Inflammatory macrophage (primary cell): Measurements from ENCODE around the gene TOR1B.
A peak's percentile ranks its signal among the peaks of the same experiment; 100 is the strongest.
"Not testable (repeated sequence)": the region's sequence is repeated elsewhere in the genome, so short reads cannot be mapped to it uniquely, and the experiment has no call there.

Source experiments
- DNase-seq, 2 donors: peaks; one replicate each; pipeline ENCODE4 v3.0.0-alpha.2; 2020 to 2022

The TOR1B gene

DNA sequence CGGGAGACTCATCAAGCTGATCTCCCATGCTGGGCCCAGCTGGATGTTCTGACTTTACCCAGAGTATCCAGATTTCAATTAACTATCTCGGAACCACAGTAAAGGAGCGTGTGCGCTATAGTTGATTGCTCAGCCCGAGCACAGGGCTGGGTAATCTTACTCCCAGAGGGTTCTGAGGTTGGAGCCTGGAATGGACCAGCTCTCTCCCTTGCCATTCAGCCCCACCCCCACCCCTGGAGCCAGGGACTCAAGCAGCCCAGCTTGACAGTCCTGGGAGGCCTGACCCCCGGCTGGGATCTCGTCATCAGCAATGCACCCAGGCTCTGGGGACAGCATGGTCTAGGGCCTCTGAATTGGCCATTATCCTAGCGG lies 26.4 kb upstream of the TOR1B start:
- no peak for DNase-seq

DNA sequence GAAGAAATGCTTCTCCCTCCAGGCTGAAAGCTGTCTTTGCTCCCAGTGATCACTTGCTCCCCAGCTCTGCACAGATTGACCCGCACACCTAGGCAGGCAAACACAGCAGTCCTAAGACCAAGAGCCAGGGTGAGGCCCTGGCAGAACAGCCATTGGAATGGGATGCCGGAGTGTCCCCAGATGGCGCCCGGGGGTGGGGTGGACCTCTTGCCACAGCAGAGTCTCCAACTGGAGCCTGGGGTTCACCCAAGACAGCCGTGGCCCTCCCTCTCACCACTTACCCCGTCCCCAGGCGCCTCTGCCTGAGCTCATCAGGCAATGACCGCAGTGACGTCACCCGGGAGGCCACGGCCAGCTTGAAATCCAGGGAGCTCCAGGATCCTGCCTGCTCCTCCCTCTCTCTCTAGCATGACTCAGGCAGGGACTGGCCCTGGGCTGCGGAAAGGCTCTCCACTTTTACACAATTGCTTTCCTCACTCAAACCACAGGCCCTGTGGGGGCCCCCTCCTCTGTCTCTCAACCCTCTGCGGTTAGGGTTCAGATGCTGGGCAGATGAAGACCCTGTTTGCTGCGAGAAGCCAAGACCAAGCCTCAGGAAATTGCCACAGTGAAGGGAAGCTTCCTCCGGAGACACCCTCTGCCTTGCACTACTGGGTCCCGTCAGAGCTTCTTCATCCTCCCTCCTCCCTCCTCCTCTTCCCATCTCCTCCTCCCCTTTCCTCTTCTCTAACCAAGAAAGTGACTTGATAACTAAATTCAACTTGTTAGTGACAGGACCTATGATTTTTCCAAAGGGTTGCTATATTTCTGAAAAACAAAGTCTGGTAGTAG lies 25.8 kb upstream of the TOR1B start:
- DNase-seq, result peak; percentile 98 to 99

GRCh38 chr9:129777769-129778130 lies 25.2 kb upstream of the TOR1B start:
- DNase-seq, result no peak

DNA sequence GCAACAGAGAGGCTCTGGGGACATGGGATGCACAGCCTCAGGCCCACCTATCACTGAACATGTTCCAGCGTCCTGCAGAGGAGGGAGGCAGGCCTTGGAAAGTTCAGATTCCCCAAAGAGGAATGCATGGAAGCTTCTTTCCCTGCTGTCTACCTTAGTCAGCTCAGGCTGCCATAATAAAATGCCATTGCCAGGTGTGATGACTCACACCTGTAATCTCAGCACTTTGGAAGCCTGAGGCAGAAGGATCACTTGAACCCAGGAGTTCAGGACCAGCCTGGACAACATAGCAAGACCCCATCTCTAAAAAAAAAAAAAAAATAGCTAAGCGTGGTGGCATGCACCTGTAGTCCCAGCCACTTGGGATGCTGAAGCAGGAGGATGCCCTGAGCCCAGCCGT lies 24.5 kb upstream of the TOR1B start:
- DNase-seq, result no peak

- DNase-seq, result no peak
Measured at GRCh38 chr9:129779560-129780190, 23.3 kb upstream of the TOR1B start.

- DNase-seq, result peak in 1 of 2 donors; percentile 19
Measured at GRCh38 chr9:129781131-129781530, 21.9 kb upstream of the TOR1B start.

- DNase-seq, result no peak
Measured at GRCh38 chr9:129781981-129782380, 21.0 kb upstream of the TOR1B start.

GRCh38 chr9:129783516-129784361 lies 19.2 kb upstream of the TOR1B start:
- DNase-seq, result peak; percentile 81 to 86

- not testable (repeated sequence) for DNase-seq
Measured at GRCh38 chr9:129784970-129785369, 18.0 kb upstream of the TOR1B start.

DNA sequence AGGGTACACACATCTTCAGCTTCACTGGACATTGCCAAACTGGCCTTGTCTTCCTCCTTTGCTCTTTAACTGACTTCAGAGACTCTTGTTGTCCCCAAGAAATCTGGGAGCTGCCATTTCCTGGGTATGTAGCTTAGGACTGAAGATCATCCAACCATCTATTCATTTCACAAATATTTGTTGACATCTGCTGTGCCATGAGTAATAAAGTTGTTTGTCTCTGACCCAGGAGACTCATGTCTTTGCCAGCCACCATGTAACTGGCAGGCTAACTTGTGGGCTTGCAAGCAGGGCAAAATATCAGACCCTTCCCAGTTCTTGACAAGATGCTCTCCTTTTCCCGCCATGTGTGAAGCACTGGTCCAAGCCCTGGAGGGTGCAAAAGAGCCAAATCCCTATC lies 17.1 kb upstream of the TOR1B start:
- DNase-seq, result no peak

- DNase-seq, result no peak
Measured at GRCh38 chr9:129786481-129786880, 16.5 kb upstream of the TOR1B start.

GRCh38 chr9:129794549-129794948 lies 8.4 kb upstream of the TOR1B start:
- DNase-seq, result no peak

DNA sequence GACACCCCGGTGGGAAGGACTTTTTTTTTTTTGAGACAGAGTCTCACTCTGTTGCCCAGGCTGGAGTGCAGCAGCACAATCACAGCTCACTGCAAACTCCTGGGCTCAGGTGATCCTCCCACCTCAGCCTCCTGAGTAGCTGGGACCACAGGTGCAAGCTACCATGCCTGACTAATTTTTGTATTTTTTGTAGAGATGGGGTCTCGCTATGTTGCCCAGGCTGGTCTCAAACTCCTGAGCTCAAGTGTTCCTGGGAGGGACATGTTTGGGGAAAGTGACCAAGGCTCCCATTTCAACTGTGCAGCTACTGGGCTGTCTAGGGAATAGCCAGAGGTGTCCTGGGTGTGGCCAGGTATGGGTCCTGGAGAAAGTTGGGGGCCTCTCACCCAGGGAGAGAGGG lies 7.0 kb upstream of the TOR1B start:
- not testable (repeated sequence) for DNase-seq

DNA sequence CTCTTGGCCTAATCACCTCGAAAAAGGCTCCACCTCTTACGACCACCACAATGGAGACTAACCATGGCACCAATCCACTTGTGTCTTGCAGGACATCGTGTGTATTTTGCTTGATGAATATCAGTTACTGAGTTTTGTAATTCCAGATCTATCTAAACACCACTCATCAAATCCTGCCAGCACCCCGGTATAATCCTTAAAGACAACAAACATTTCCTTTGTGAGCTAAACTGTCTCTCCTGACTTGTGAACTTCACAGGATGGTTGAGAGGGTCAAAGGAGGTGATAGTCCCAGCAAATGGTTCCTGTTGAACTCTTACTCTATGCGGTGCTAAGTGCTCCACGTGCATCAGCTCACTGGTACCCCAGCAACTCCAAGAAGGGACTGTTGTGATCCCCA lies 4.0 kb upstream of the TOR1B start:
- DNase-seq, result no peak

DNA sequence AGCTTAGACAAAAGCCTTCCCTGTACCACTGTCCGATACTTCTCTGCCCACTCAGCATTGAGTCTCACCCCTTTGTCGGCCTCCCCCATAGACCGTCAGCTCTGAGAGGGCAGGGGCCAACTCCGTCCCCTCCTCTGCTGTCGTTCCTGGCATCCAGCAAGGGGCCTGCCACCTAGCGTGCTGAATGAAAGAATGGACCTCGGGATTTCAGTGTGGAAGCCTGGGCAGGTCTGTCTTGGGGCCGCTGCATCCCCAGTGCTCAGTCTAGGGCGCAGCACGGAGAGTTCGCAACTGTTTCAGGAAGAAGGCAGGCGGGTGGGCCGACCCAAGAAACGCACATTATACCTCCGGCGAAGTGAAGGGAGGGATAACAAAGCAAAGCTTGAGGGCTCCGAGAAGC lies 1.5 kb upstream of the TOR1B start:
- no peak for DNase-seq

GRCh38 chr9:129803676-129804060 lies 684 bp downstream of the TOR1B start:
- DNase-seq, result no peak

GRCh38 chr9:129806061-129806460 lies 3.1 kb downstream of the TOR1B start:
- peak; percentile 5 to 43 for DNase-seq

DNA sequence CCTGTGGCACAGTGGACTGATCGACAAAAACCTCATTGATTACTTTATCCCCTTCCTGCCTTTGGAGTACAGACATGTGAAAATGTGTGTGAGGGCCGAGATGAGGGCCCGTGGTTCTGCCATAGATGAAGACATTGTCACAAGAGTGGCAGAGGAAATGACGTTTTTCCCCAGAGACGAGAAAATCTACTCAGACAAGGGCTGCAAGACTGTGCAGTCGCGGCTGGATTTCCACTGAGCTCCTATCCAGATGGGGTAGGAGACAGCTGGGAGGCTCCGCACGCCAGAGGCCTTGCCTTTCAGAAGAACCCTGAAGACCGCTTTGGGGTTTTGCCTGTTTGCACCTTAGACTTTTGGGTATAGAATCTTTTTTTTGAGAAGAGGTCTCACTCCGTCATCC lies 6.4 kb downstream of the TOR1B start:
- no peak for DNase-seq

GRCh38 chr9:129810116-129810515 lies 7.1 kb downstream of the TOR1B start:
- no peak for DNase-seq

DNA sequence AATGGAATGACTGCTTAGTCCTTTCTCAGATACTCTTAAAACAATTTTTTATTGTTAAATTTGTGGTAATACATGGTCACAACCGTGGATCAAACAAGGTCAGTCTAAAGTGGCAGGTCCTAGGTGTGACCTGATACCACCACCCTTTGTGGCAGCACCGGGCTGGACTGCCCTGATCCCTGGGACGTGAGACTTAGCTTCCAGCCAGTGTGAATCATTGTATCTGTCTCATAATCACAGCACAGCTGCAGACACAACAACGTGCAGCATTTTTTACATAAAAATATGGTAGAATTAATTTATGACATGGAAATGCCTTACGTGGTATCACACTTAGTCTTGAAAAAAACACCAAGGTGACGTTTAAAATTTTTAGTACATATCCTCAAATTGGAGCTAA lies 7.8 kb downstream of the TOR1B start:
- no peak for DNase-seq

DNA sequence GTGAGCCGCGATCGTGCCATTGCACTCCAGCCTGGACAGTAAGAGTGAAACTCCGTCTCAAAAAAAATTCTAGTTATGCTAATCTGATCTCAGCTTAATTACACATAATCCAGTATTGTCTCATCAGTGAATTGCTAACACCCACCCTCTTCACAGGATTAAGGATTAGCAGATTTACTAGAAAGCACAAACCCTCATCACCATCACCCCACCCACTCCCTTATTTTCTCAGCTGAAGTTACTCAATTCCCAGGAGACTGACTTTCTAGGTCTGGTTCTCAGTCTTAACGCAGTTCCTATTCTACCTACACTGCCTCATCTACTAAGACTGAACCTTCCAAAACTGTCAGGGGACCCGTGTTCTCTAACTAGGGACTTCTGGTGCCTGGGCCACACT lies 9.0 kb downstream of the TOR1B start:
- no peak for DNase-seq

- no peak for DNase-seq
Measured at GRCh38 chr9:129812385-129812784, 9.4 kb downstream of the TOR1B start.

- no peak for DNase-seq
Measured at GRCh38 chr9:129813661-129814060, 10.7 kb downstream of the TOR1B start.
